GM18511 (cell line): ENCODE measurements around the gene BRMS1.

Source experiments
- ATAC-seq: cut with Tn5 transposase; IDR thresholded peaks from one replicate; pipeline ENCODE4 v1.9.1; 2021; ENCODE audit warnings: mild to moderate bottlenecking, moderate library complexity; ENCODE audit not compliant: unreplicated experiment

BRMS1 gene

DNA sequence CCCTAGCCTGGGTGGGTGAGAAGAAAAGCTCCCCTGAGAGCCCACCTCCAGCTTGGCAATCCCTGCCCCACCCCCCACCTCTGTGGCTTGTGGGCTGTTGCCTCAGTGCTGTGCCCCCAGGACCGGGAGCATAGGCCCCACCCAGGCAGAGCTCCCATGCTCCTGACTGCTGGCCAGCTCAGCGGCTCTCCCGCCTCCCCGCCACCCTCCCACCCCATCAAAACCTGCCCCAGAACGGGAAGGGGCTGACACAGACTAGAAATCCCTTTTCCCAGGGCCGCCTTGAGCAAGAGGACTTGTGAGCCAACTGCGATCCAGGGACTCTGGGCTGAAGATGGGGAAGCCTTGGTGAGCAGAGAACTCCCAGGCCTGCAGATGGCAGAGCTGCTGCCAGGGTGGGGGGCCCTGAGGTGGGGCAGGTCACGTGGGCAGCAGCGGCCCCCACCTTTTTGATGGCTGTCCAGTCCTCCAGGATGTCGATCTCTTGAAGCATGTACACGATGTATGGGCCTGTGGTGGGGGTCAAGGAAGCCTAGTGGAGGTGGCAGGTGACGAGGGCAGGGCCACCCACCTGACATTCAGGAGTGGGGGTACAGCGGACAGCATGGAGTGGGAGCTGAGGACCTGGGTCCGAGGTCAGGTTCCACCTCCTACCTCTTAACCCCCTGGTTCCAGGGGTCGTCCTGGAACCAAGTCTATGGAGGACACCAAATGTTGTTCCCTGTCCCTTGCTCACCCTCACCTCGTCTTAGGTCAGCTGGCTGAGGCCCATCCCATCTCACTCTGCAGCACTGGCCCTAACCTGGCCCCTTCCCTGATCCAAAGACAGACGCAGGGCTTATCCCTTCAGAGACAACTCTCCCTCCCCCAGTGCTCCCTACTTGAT is 6.4 kb downstream of the BRMS1 start:
- no peak for ATAC-seq

DNA sequence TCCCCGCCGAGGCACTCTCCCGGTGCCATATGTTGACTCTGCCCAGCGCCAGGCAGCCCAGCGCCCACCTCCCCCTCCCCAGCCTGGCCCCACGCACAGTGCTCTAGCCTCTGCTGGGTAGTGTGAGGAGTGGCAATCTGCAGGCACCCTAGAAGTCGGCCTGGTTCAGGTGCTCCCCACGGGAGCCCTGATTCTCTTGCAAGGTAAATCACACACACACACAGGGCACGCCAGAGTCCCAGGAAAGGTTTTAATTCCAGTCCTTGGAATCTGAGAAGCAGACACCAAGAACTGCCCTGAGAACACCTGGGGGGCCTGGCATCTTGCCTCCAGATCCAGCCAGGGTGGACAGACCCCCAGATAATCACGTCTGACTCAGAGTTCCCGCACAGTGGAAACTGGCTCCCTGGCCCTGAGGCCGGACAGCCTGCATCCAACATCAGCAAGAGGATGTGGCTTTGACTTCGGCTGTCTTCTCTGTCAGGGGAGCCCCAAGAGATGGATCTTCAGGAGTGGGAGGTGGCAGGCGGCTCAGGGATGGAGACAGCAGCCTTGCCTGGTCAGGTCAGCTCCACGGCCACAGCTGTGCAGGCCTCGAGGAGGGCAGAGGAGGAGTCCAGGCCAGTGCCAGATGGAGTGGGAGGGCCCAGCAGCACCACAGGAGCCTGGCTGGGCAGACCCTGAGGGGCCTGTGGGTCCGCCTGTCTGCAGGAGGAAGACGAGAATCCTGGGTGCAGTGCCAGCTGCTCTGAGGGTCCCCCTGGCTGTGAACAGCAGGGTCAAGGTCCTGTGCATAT is 7.6 kb downstream of the BRMS1 start:
- ATAC-seq: no peak

DNA sequence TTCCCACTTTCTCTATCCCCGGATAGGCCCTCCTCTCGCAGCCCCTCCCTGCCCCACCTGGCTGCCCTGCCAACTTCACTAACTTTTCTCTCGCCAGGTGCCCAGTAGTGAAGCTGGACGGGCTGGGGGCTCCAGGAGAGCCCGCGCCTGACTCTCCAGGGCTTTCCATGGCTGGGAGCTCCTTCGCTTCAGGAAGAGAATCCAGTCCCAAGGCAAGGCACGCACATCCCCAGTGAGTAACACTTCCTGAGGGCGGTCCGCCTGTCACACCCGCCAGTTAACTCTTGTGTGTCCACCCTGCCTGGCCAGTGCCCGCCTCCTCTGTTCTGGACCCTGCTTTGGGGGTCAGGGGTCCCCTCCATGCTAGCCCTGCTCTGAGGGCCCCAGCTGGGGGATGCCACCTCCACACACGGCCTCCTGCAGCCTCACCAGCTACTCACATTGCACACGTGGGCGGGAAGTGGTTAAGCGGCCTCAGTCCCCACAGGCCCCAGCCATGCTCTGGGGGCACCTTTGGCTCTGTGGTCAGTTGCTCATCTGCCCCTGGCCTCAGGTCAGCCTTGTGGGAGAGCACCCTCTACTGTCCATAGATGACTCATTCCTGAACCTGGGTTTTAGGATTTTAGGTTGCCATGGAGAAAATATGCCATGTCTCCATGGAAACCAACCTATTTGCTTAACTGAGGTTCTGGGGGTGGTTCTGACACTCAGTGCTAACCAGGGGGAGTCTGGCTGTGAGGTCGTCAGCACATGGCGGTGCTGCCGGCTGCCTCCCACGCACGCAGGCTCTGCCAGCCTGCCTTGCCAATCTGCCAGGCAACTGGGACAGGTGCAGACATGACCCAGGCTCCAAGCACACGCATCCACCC is 8.4 kb downstream of the BRMS1 start, which contains the start of gene RIN1:
Gene RIN1 (minus strand): TSS at position 201 of the 869 bp plus-strand sequence. CDS start 32 bp downstream, at position 169.
- peak; percentile 83 for ATAC-seq

DNA sequence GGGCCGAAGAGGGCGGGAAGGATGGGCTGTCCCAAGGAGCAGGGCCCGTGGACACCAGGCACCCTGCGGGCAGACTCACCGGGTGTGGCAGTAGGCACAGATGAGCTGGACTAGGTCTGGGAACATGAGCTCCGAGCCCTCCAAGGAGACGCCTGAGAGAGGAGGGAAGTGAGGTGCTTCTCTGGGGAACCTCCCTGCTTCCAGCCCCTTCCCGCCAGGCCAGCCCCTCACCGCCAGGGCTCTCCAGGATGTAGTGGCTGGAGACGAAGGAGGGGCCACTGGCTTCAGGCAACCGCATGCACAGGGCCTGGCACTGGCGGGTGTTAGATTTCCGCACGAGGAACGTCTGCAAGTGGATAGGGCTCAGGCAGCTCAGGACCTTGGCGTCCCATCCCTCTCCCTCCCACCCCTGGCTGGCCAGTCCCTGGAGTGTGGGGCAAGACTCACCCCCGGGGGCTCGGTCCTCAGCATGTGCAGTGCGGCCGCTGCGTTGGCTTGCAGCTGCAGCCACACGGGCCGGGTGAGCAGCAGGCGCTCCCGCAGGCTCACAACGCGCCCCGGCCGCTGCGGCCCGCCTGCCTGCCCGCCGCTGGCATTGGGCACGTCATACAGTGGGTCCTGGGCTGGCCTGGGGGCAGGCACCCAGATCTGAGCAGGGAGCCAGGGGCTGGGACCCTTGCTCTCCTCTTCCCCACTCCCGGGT is 9.2 kb downstream of the BRMS1 start:
- ATAC-seq: peak; percentile 9

DNA sequence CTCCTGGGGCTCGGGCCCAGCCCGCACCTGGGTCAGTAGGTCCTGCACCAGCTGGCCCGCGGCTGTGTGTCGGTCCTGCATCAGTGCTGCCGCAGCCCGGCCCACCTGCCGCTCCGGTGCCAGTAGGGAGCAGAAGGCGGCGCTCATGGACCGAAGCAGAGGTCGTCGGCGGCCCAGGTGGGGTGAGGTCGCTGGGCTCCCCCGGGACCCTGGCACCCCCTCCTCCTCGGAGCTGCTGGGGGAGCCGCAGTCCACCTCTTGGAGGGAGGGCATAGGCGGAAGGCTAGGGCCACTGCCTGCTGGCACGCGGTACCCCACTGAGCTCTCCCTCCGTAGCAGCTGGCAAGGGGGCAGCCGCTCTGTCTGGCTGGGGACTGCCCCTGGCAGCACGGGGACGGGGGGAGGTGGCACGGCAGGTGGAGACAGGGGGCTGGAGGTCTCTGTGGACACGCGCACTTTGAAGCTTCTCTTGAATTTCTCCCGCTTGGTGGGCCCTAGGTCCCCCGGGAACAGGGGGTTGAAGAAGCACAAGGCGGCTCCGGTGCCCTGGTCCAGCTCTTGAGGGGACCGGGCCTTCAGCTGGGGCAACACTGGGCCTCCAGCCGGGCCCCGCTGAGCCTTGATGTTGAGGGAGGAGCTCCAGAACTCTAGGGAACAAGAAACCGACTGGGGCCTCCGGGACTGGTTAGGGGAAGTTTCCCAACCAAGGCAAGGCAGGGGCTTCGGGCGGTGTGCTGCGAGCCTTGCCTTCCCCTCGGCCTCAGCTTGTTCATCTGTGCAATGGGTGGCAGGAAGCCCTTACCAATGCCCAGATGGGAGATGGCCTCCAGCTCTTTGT is 10.1 kb downstream of the BRMS1 start:
- no peak for ATAC-seq

DNA sequence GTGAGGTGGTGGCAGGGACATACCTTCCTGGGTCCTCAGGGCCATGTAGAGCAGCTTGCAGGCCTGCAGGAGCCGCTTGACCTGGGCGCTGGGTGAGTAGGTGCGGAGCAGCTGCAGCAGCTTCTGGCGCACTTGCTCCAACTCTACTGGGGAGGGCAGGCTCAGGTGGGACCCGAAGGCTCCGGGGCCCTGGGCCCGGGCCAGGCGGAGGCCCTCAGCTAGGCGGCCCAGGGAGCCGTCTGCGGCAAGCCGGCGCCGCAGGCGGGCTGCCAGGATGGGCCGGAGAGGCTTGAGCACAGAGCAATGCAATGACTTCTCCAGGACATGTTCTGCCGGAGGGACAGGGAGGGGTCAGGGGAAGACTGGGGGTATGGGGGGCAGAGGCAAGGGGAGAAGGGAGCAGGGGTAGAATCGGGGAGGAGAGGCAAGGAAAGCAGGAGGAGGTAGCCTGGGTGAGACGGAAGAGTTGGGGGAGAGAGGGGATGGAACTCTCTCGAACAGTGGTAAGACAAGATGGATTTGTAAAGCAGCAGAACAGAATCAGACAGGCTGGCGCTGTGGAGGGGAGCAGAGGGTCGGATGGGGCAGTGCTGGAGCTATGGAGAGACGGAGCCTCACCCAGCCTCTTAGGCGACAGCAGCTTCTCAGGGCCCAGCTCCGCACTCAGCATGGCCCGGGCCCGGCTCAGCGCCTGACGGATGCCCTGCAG is 10.9 kb downstream of the BRMS1 start:
- no peak for ATAC-seq

DNA sequence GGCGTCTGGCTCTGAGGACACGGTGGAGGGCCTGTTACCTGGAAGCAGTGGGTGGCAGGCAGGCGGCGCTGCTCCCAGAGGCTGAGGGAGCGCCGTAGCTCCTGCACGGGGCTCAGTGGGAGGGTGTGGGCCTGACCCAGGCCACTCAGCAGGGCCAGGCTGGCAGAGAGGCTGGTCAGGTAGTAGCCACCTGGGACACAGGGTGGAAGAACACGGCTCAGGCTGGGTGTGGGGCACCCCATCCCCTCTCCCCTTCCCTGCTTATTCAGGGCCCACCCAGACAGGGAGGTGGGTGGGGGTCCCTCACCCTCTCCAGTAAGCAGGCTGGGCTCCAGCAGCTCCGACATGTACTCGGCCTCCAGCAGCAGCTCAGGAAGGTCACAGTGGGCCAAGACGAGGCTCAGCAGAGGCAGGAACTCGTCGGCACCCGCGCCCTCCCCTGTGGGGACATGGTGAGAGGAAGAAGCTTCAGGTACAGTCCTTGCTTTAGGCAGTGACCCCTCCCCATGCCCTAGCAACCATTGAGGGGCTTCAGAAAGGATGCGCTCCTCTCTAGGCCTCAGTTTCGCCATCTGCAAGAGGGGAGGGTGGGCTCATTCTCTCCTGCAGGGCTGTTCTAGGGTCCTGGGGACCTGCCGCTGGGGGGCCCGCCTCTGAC is 11.6 kb downstream of the BRMS1 start:
- no peak for ATAC-seq

DNA sequence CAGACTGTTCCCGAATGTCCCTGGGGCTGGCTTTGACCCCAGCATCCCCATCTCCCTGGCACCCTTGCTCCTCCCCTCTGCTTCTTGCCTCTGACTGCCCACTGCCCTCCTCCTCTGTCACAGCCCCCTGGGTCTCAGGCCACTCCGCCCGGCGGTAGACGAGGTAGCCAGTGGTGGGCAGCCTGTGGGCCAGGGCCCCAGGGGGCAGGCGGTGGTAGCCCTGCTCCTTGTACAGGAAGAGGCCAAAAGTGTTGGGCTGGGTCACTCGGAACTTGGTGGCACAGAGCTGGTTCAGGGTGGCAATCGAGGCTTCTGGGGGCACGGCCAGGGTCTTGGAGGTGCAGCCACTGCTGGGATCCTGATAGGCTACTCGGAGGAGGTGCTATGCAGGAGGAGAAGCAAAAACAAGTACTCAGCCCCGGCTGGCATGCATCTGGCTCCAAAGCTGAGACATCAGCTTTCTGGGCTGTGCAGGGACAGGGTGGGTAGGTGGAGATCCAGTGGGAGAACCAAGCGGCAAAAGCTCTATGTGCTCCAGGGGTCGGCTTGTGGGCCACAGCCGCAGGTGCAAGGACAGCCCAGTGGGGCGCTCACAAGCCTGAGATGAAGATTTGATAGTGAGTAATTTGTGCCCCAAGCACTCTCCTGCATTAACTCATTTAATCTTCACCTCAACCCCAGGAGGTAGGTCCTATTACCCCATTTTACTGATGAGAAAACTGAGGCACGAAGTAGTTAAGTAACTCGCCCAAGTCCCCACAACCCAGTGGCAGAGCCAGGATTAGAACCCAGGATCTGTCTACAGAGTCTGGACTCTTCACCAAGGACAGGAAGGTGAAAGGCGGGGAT is 12.3 kb downstream of the BRMS1 start:
- ATAC-seq: no peak

DNA sequence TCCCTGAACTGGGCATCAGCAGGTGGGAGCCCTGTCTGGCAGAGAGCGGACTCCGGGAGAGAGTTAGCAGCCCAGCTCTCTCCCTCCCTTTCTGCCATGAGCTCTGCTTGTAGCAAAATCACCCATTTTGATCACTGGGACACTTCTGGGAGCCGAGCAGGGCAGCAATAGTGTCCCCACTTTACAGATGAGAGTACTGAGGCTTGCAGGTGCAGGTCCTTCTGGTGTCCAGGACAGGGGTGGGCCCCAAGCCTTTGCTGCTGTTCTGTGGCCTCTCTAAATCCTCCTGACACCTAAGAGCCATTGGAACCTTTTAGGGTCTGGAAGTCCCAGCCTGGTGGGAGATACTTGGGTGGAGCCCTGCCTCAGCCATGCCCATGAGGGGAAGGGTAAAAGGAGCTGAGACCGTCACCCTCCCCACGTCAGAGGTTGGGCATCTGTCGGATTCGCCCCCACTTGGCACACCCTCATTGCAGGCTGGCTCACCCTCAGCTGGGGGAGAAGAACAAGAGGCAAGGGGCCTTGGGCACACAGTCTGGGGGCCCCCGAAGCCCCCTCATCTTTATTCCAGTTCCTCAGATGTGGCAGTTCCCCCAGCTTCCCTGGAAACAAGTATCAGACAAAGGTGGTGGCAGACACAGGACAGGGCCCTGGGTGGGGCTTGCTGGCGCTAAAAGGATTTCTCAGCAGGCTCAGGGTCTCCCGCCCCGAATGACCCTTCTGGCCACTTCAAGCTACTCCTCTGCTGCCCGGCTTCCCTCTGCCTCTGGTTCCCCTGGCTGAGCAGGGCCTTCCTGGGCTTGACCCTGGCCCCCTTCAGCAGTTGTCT is 13.1 kb downstream of the BRMS1 start:
- no peak for ATAC-seq

DNA sequence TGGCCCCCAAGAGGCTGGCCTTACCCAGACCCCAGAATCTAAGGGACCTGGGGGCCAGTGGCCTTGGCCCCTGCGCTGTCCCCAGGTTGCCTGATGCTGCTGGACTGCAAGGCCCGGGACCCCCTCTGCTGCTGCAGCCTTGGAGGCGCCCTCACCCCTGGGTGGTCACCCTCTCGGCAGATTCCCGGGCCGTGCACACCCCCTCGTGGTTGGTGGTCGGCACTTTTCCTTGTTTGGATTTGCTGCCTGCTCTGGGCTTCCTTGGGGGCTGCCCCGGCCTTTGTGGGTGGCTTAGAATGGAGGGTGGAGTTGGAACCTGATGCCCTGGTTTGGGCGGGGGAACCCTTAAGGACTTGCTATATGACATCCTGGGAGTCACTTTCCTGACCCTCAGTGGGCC is 14.0 kb downstream of the BRMS1 start:
- no peak for ATAC-seq

DNA sequence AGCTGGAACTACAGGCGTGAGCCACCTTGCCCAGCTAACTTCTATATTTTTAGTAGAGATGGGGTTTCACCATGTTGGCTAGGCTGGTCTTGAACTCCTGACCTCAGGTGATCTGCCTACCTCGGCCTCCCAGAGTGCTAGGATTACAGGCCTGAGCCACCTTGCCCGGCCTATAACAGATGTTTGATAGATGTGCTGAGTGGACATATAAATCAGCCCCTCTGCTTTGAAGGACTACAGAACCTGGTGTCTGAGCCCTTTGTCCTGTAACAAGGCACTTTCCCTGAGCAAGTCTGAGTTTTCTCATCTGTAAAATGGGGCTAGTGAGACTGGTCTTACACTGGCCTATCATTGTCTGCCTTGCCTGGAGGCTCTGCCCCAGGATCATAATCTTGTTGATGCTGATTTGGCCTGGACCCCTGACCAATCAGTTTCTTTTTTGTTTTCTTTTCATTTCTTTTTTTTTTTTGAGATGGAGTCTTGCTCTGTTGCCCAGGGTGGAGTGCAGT is 15.7 kb downstream of the BRMS1 start:
- ATAC-seq: no peak

DNA sequence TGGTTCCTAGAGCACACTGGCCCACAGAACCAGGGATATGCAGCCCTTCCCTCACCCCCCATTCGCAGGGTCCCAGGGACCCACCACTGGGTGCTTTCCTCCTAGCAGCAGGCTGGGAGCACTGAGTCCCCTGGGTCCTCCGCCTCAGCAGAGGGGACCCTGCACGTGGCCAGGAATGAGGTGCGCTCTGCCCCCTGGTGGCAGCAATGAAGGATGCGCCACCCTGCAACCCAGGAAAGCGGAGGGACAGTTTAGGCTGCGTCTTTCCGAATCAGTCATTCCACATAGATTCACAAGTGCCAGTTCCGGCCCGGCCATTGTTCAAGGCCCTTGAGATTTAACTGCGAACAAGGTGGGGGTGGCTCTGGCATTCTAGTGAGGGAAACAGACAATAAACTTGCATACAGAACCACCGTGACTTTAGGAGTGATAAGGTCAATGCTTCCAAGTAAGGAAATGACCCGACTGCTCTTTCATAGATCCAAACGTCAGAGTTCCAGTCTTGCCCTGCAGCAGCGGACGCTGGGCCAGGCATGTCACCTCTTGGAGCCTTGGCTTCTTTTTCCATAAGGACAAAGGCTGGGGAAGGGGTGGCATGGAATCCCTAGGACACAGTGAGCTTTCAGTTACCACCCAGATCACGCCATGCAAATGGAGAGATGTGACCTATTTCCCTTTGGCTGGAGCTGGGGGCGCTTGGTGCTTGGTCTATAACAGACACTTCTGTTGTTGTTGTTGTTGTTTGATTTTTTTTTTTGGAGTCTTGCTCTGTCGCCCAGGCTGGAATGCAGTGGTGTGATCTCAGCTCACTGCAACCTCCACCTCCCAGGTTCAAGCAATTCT is 16.4 kb downstream of the BRMS1 start:
- no peak for ATAC-seq

DNA sequence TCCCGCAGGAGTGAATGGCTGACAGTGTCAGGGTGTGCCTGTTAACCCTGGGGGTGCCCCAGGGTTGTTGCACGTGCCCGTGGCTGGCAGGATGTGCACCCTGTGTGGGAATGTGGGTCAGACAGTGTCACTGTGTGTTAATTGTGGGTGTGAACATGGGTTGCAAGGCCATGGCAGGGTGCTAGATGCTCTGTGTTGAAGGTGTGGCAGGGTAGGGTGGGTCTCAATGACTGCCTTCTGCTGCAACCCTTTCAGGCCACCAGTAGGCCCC is 16.9 kb downstream of the BRMS1 start:
- no peak for ATAC-seq

DNA sequence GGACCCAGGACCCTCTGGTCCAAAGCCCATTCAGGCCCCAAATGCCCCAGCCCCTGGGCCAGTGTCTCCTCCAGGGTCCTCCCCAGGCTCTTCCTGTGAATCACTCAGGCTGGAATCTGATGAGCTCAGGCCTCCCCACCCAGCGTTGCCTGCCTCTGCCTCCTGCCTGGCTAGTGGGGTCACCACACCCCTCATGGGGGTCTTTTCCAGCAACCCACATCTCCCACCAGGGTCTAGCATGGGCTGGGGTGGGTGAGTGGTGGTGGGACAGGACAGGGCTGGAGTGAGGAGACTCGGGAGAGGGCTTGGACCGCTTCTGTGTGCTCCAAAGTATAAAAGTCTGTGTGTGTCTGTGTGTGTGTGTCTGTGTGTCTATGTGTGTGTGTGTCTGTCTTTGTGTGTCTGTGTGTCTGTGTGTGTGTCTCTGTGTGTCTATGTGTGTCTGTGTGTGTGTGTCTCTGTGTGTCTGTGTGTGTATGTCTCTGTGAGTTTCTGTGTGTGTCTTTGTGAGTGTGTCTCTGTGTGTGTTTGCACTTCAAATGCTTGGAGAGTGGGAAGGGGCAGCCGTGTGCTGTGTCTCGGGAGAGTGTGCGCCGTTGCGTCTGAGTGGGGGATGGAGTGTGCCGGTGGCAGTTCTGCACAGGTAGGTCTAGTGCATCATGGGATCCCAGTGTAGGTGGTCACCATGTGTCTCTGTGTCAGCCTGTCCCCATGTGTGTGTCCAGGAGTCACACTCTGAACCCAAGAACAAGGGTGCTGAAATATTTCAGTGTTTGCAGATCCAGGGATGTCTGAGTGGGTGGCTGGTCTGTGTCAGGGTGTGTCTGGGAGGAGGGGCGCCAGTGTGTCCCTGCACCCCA is 17.5 kb downstream of the BRMS1 start:
- no peak for ATAC-seq
